MM.1S (cell line): Measurements from ENCODE around the gene OTOA.

Experiments used
- CTCF ChIP-seq: fragments of 300-600 bp; sonication (generic); IDR thresholded peaks from 2 replicates; pipeline ENCODE4 v1.5.1; 2016; ENCODE audit warnings: antibody characterized with exemption, low read length, mixed read lengths
- EZH2 ChIP-seq: fragments of 300-600 bp; sonication (generic); optimal IDR thresholded peaks from 2 replicates; pipeline ENCODE3; 2017; ENCODE audit warnings: low read depth, mild to moderate bottlenecking, antibody characterized with exemption, low read length, mixed read lengths
- EZH2phosphoT487 ChIP-seq: fragments of 300-600 bp; sonication (generic); IDR thresholded peaks from 2 replicates; pipeline ENCODE4 v1.6.1; 2018; ENCODE audit warnings: antibody characterized with exemption, low read length

- TF ChIP-seq EZH2phosphoT487, result no peak
- no peak for TF ChIP-seq CTCF
- TF ChIP-seq EZH2, result no peak
Measured at GRCh38 chr16:21666772-21667171, 3.0 kb downstream of the OTOA start.
